HG02970 (cell line): Measurements from ENCODE around the gene RNF152.

Experiments used
- ATAC-seq: cut with Tn5 transposase; IDR thresholded peaks from one replicate; pipeline ENCODE4 v1.9.1; 2021; ENCODE audit warnings: mild to moderate bottlenecking, moderate library complexity, moderate number of reproducible peaks; ENCODE audit not compliant: unreplicated experiment, low FRiP score

RNF152 gene

GRCh38 chr18:61892683-61893308, at the start of gene RNF152:
TSS of gene RNF152 (minus strand) at chr18:61893007. CDS start at chr18:61816463, 76,544 bp downstream.
- ATAC-seq, result no peak

- ATAC-seq, result no peak
These were observed 49.2 kb upstream of the RNF152 start for GRCh38 chr18:61941948-61942471.

- ATAC-seq, result no peak
These were observed 46.4 kb upstream of the RNF152 start for GRCh38 chr18:61939046-61939674.

GRCh38 chr18:61935362-61935761, 42.6 kb upstream of the RNF152 start:
- ATAC-seq, result no peak

- no peak for ATAC-seq
These were observed 39.0 kb upstream of the RNF152 start for GRCh38 chr18:61931654-61932379.

- ATAC-seq, result no peak
These were observed 37.3 kb upstream of the RNF152 start for GRCh38 chr18:61929881-61930640.

- ATAC-seq, result no peak
These were observed 33.7 kb upstream of the RNF152 start for GRCh38 chr18:61926532-61926931.

- ATAC-seq, result no peak
These were observed 31.7 kb upstream of the RNF152 start for GRCh38 chr18:61924550-61924949.

GRCh38 chr18:61922435-61922834, 29.6 kb upstream of the RNF152 start:
- ATAC-seq, result no peak

GRCh38 chr18:61921621-61922235, 28.9 kb upstream of the RNF152 start:
- no peak for ATAC-seq

- ATAC-seq, result no peak
These were observed 25.0 kb upstream of the RNF152 start for GRCh38 chr18:61917818-61918217.

- no peak for ATAC-seq
These were observed 19.7 kb upstream of the RNF152 start for GRCh38 chr18:61912476-61912875.

GRCh38 chr18:61910101-61910500, 17.3 kb upstream of the RNF152 start:
- no peak for ATAC-seq

- ATAC-seq, result no peak
These were observed 15.9 kb upstream of the RNF152 start for GRCh38 chr18:61908661-61909060.

GRCh38 chr18:61901323-61901986, 8.6 kb upstream of the RNF152 start:
- ATAC-seq, result peak; percentile 90

GRCh38 chr18:61900504-61901281, 7.9 kb upstream of the RNF152 start:
- no peak for ATAC-seq

- no peak for ATAC-seq
These were observed 5.9 kb upstream of the RNF152 start for GRCh38 chr18:61898640-61899101.

GRCh38 chr18:61896757-61897156, 4.0 kb upstream of the RNF152 start:
- no peak for ATAC-seq

- no peak for ATAC-seq
These were observed 3.3 kb upstream of the RNF152 start for GRCh38 chr18:61896118-61896517.
